H1 (cell line): ENCODE results near the gene BARX1. TPM values are rescaled to one million over a fixed set of nuclear protein-coding genes. Genes with fewer than 3 reads are reported as not detected.

ENCODE experiments used
- CTCF ChIA-PET: fragments of 300-600 bp; sonication (Branson Sonifier 250); formaldehyde crosslinking; loops from one replicate; lab custom pipeline; 2021; ENCODE audit not compliant: partially characterized antibody; lab: Charles Lee
- POLR2A ChIA-PET: fragments of 300-600 bp; sonication (Branson Sonifier 250); formaldehyde crosslinking; loops from one replicate; lab custom pipeline; 2021; ENCODE audit warnings: inconsistent platforms; ENCODE audit not compliant: partially characterized antibody; lab: Charles Lee
- DNase-seq, 2 experiments: peaks; one replicate each; pipeline versions ENCODE4 v3.0.0 to v3.0.0-alpha.2; 2010 to 2022; ENCODE audit warnings: low spot score in 2 of 2, low read depth in 1 of 2, mixed read lengths in 1 of 2
- FAIRE-seq: peaks from 2 replicates; lab custom pipeline; 2011; peaks lifted over from hg19 to GRCh38; lab: Jason Lieb, UNC
- H2AFZ ChIP-seq: 2 replicates; pipeline ENCODE4 v1.8.1; 2012; ENCODE audit warnings: low read length, inconsistent platforms
- H2AK5ac ChIP-seq: 2 replicates; pipeline ENCODE4 v1.6.1; 2013; ENCODE audit warnings: low read depth, low read length
- H2BK120ac ChIP-seq: replicated peaks from 2 replicates; pipeline ENCODE3; 2013; ENCODE audit warnings: low read depth, low read length, inconsistent platforms
- H2BK12ac ChIP-seq: 2 replicates; pipeline ENCODE4 v1.6.1; 2013; ENCODE audit warnings: low read depth, low read length
- H2BK15ac ChIP-seq: 2 replicates; pipeline ENCODE4 v1.6.1; 2013; ENCODE audit warnings: low read length
- H2BK20ac ChIP-seq: 2 replicates; pipeline ENCODE4 v1.6.1; 2013; ENCODE audit warnings: low read length
- H2BK5ac ChIP-seq: 2 replicates; pipeline ENCODE4 v1.6.1; 2013; ENCODE audit warnings: low read depth, low read length
- H3K14ac ChIP-seq: 2 replicates; pipeline ENCODE4 v1.6.1; 2013; ENCODE audit warnings: inconsistent platforms; ENCODE audit not compliant: insufficient read length
- H3K18ac ChIP-seq: 2 replicates; pipeline ENCODE4 v1.6.1; 2013; ENCODE audit warnings: low read length; ENCODE audit errors: extremely low read depth
- H3K23ac ChIP-seq: 2 replicates; pipeline ENCODE4 v1.6.1; 2013; ENCODE audit warnings: inconsistent platforms; ENCODE audit not compliant: insufficient read length
- H3K23me2 ChIP-seq: 2 replicates; pipeline ENCODE4 v1.6.1; 2013; ENCODE audit warnings: low read depth, low read length
- H3K27ac ChIP-seq: 2 replicates; pipeline ENCODE4 v1.6.1; 2011; ENCODE audit warnings: low read depth, low read length, inconsistent platforms
- H3K27me3 ChIP-seq, 4 experiments: replicated peaks in 1 of 4; 1 replicate in 1 of 4; 2 replicates in 3 of 4; pipeline versions ENCODE4 v1.6.1 to v1.8.1; 2011 to 2013; ENCODE audit warnings: low read length in 3 of 4, mild to moderate bottlenecking in 3 of 4, inconsistent platforms in 2 of 4, mixed read lengths in 2 of 4, moderate library complexity in 1 of 4; ENCODE audit not compliant: control insufficient read depth in 3 of 4, insufficient read depth in 3 of 4; ENCODE audit errors: extremely low read depth in 1 of 4
- H3K36me3 ChIP-seq, 4 experiments: 2 replicates each; pipeline versions ENCODE4 v1.6.1 to v1.8.1; 2011 to 2013; ENCODE audit warnings: mild to moderate bottlenecking in 4 of 4, low read length in 3 of 4, moderate library complexity in 2 of 4, control low read depth in 1 of 4, inconsistent platforms in 1 of 4; ENCODE audit not compliant: insufficient read depth in 4 of 4, control insufficient read depth in 2 of 4
- H3K4ac ChIP-seq: replicated peaks from 2 replicates; pipeline ENCODE3; 2013; ENCODE audit warnings: low read length, low read depth, mixed read lengths, inconsistent platforms; ENCODE audit not compliant: insufficient read length
- H3K4me1 ChIP-seq, 4 experiments: replicated peaks in 1 of 4; 1 replicate in 1 of 4; 2 replicates in 3 of 4; pipeline versions ENCODE4 v1.6.1 to v1.8.1; 2011 to 2013; ENCODE audit warnings: low read length in 3 of 4, inconsistent platforms in 2 of 4, mixed read lengths in 1 of 4; ENCODE audit not compliant: insufficient read depth in 4 of 4, control insufficient read depth in 3 of 4
- H3K4me2 ChIP-seq, 2 experiments: 2 replicates each; pipeline versions ENCODE4 v1.6.1 to v1.8.1; 2011 to 2013; ENCODE audit warnings: low read depth in 2 of 2, low read length in 2 of 2, control low read depth in 1 of 2, inconsistent platforms in 1 of 2, mild to moderate bottlenecking in 1 of 2; ENCODE audit not compliant: insufficient read depth in 1 of 2
- H3K4me3 ChIP-seq, 4 experiments: fragments of 200-600, 300-600 bp in 1 of 4; sonication (generic), shearing (Covaris generic), sonication (Bioruptor Twin) in 1 of 4; 2 replicates each; pipeline versions ENCODE4 v1.5.1 to v1.8.1; 2011 to 2016; ENCODE audit warnings: low read length in 4 of 4, low read depth in 3 of 4, control low read depth in 2 of 4, inconsistent platforms in 2 of 4, mild to moderate bottlenecking in 2 of 4, mixed read lengths in 1 of 4, moderate library complexity in 1 of 4; ENCODE audit not compliant: insufficient read depth in 2 of 4; ENCODE audit errors: extremely low read depth in 1 of 4
- H3K56ac ChIP-seq: replicated peaks from 2 replicates; pipeline ENCODE3; 2013; ENCODE audit warnings: low read depth, mild to moderate bottlenecking, mixed read lengths, low read length, inconsistent platforms; ENCODE audit not compliant: insufficient read length
- H3K79me1 ChIP-seq: 2 replicates; pipeline ENCODE4 v1.6.1; 2013; ENCODE audit warnings: low read depth, low read length, control low read depth
- H3K79me2 ChIP-seq, 2 experiments: 2 replicates each; pipeline versions ENCODE4 v1.6.1 to v1.8.1; 2012 to 2013; ENCODE audit warnings: low read length in 2 of 2, mild to moderate bottlenecking in 2 of 2, inconsistent platforms in 1 of 2; ENCODE audit not compliant: insufficient read depth in 2 of 2, control insufficient read depth in 1 of 2
- H3K9ac ChIP-seq, 4 experiments: replicated peaks in 1 of 4; 1 replicate in 1 of 4; 2 replicates in 3 of 4; pipeline versions ENCODE4 v1.6.1 to v1.8.1; 2011 to 2013; ENCODE audit warnings: low read depth in 3 of 4, low read length in 3 of 4, control low read depth in 2 of 4, mild to moderate bottlenecking in 2 of 4, moderate library complexity in 2 of 4, inconsistent platforms in 1 of 4; ENCODE audit errors: extremely low read depth in 1 of 4
- H3K9me3 ChIP-seq, 2 experiments: 2 replicates each; pipeline versions ENCODE4 v1.6.1 to v1.8.1; 2012 to 2013; ENCODE audit warnings: mild to moderate bottlenecking in 2 of 2, moderate library complexity in 2 of 2, control low read depth in 1 of 2, inconsistent platforms in 1 of 2, low read depth in 1 of 2, low read length in 1 of 2, mixed read lengths in 1 of 2; ENCODE audit not compliant: insufficient read depth in 2 of 2
- H4K20me1 ChIP-seq, 2 experiments: replicated peaks in 1 of 2; 2 replicates each; pipeline versions ENCODE3 to v1.8.1; 2011 to 2013; ENCODE audit warnings: inconsistent platforms in 2 of 2, low read length in 2 of 2, mild to moderate bottlenecking in 1 of 2; ENCODE audit not compliant: insufficient read depth in 2 of 2, control insufficient read depth in 1 of 2
- H4K5ac ChIP-seq: 2 replicates; pipeline ENCODE4 v1.6.1; 2013; ENCODE audit warnings: low read length, low read depth, mixed read lengths, inconsistent platforms; ENCODE audit not compliant: insufficient read length
- H4K8ac ChIP-seq: 2 replicates; pipeline ENCODE4 v1.8.0; 2013; ENCODE audit warnings: mild to moderate bottlenecking, moderate library complexity, low read length, inconsistent platforms; ENCODE audit not compliant: insufficient read depth; ENCODE audit errors: extremely low read depth
- H4K91ac ChIP-seq: replicated peaks from 2 replicates; pipeline ENCODE3; 2013; ENCODE audit warnings: low read length, mixed read lengths, inconsistent platforms; ENCODE audit not compliant: insufficient read length
- BCL11A ChIP-seq, 2 experiments: IDR thresholded peaks; one replicate each; pipeline ENCODE4 v1.6.1; 2011; ENCODE audit warnings: low read depth in 2 of 2, low read length in 2 of 2, mild to moderate bottlenecking in 2 of 2
- BRCA1 ChIP-seq: IDR thresholded peaks from 2 replicates; pipeline ENCODE4 v1.6.1; 2012; ENCODE audit warnings: low read depth, low read length, improper control_type of control experiment
- CHD1 ChIP-seq: IDR thresholded peaks from 2 replicates; pipeline ENCODE4 v1.6.1; 2012; ENCODE audit warnings: low read depth, low read length, improper control_type of control experiment
- CTCF ChIP-seq, 3 experiments: IDR thresholded peaks; 1 replicate in 2 of 3; 2 replicates in 1 of 3; pipeline versions ENCODE4 v1.5.1 to v1.6.1; 2011; ENCODE audit warnings: low read length in 3 of 3, mild to moderate bottlenecking in 3 of 3, inconsistent platforms in 2 of 3, low read depth in 1 of 3, moderate library complexity in 1 of 3; ENCODE audit not compliant: insufficient read depth in 1 of 3; ENCODE audit errors: control extremely low read depth in 1 of 3
- KDM1A ChIP-seq: fragments of 200-600, 300-600 bp; sonication (generic); IDR thresholded peaks from 2 replicates; pipeline ENCODE4 v1.7.1; 2016; ENCODE audit warnings: mild to moderate bottlenecking, low read length, borderline replicate concordance
- NRF1 ChIP-seq: IDR thresholded peaks from 2 replicates; pipeline ENCODE4 v1.6.1; 2011; ENCODE audit warnings: mild to moderate bottlenecking, low read depth, low read length, improper control_type of control experiment
- RBBP5 ChIP-seq: IDR thresholded peaks from 2 replicates; pipeline ENCODE4 v1.7.1; 2012; ENCODE audit warnings: low read depth, mild to moderate bottlenecking, inconsistent platforms, low read length, moderate library complexity, borderline replicate concordance
- SIN3A ChIP-seq, 2 experiments: IDR thresholded peaks in 1 of 2; conservative IDR thresholded peaks in 1 of 2; 2 replicates each; pipeline ENCODE4 v1.6.1; 2011 to 2012; ENCODE audit warnings: low read length in 2 of 2, improper control_type of control experiment in 1 of 2, low read depth in 1 of 2, mild to moderate bottlenecking in 1 of 2
- SIRT6 ChIP-seq: IDR thresholded peaks from one replicate; pipeline ENCODE4 v1.7.1; 2012; ENCODE audit warnings: low read length, inconsistent platforms
- SIX5 ChIP-seq: IDR thresholded peaks from 2 replicates; pipeline ENCODE4 v1.6.1; 2011; ENCODE audit warnings: mild to moderate bottlenecking, low read depth, low read length
- USF2 ChIP-seq: IDR thresholded peaks from 2 replicates; pipeline ENCODE4 v1.6.1; 2011; ENCODE audit warnings: low read length, improper control_type of control experiment
- YY1 ChIP-seq: IDR thresholded peaks from 2 replicates; pipeline ENCODE4 v1.6.1; 2011; ENCODE audit warnings: low read depth, mild to moderate bottlenecking, low read length
- polyA plus RNA-seq, 7 experiments: library from polyadenylated mRNA; depleted of rRNA in 3 of 7; stranded (reverse) in 5 of 7; unstranded in 2 of 7; fragments of >200 nt in 5 of 7; fragments of 200-250 nt in 2 of 7; gene quantifications; 1 replicate in 5 of 7; 2 replicates in 1 of 7; 4 replicates in 1 of 7; pipeline versions ENCODE4 v1.2.1 to v1.2.3, GENCODE V29; 2011 to 2013; ENCODE audit warnings: missing spikeins in 2 of 7, mixed read lengths in 2 of 7
- total RNA-seq: library from RNA; stranded (reverse); fragmentation: NEBNext Ultra II Directional; extraction: Animal tissue kit (Norgen Biotek cat#: 25700); gene quantifications from 2 replicates; pipeline ENCODE4 v1.2.1, GENCODE V29; 2021

Gene BARX1
- total and polyA plus RNA-seq, 2 of the 8 experiments (the other 6 are each of a cell fraction or from before 2014, with no cell fraction given), result 0.79 to 2.6 TPM

- ChIA-PET POLR2A (no interaction called here), CTCF (no interaction called here)
- H3K14ac ChIP-seq, result no peak overlapping the region
- H3K79me2 ChIP-seq, result no peaks in the 10 kb centered on the region
- H4K8ac ChIP-seq, result no peak overlapping the region
- FAIRE-seq (no peak), DNase-seq (no peak)
- H3K9ac ChIP-seq, result no peak overlapping the region
- H3K4me2 ChIP-seq, result no peak overlapping the region
- H3K36me3 ChIP-seq, result no peaks in the 10 kb centered on the region
- no peak overlapping the region for H3K4ac ChIP-seq
- no peaks in the 10 kb centered on the region for H3K23me2 ChIP-seq
- no peaks in the 10 kb centered on the region for H3K27me3 ChIP-seq
- no peak overlapping the region for H2BK5ac ChIP-seq
- H3K79me1 ChIP-seq, result no peaks in the 10 kb centered on the region
- no peak overlapping the region for H2BK20ac ChIP-seq
- H3K9me3 ChIP-seq, result no peaks in the 10 kb centered on the region
- H2BK12ac ChIP-seq, result no peak overlapping the region
- H3K4me3 ChIP-seq, result no peak overlapping the region
- no peaks in the 10 kb centered on the region for H3K4me1 ChIP-seq
- no peaks in the 10 kb centered on the region for H4K20me1 ChIP-seq
- no peak overlapping the region for H2AK5ac ChIP-seq
- no peak overlapping the region for H4K5ac ChIP-seq
- H4K91ac ChIP-seq, result no peak overlapping the region
- H3K56ac ChIP-seq, result no peak overlapping the region
- no peak overlapping the region for H2BK120ac ChIP-seq
- no peak overlapping the region for H2BK15ac ChIP-seq
- H2AFZ ChIP-seq, result no peak overlapping the region
- no peak overlapping the region for H3K23ac ChIP-seq
- no peak overlapping the region for H3K18ac ChIP-seq
- no peak overlapping the region for H3K27ac ChIP-seq
- TF ChIP-seq NRF1 (no peak), BRCA1 (no peak), SIRT6 (no peak), RBBP5 (no peak), KDM1A (no peak), USF2 (no peak), SIX5 (no peak), BCL11A (IDR thresholded peaks at IDR 0.05; ENCODE audit: low read depth in 2 of 2, low read length in 2 of 2) (no peak), CHD1 (no peak), SIN3A (conservative IDR thresholded peaks at IDR 0.05 in 1 of 2, IDR thresholded peaks at IDR 0.05 in 1 of 2; ENCODE audit: low read depth in 1 of 2, low read length in 2 of 2) (no peak), YY1 (no peak), CTCF (IDR thresholded peaks at IDR 0.05; ENCODE audit: control extremely low read depth in 1 of 3, insufficient read depth in 1 of 3, low read depth in 1 of 3, low read length in 3 of 3) (peak in 2 of 3 experiments; percentile 24 to 25; a peak in 2 of 4 replicates)
These were observed 41.7 kb upstream of the BARX1 start for GRCh38 chr9:93996863-93997262.
